Fibroblast of mammary gland (primary cell): ENCODE results near the gene FGF12.

Source experiments
- DNase-seq: peaks from one replicate; pipeline ENCODE4 v3.0.0-alpha.2; 2010; ENCODE audit warnings: low read depth
- H3K4me3 ChIP-seq: 2 replicates; pipeline ENCODE4 v1.5.1; 2011; ENCODE audit warnings: low read depth, mild to moderate bottlenecking, low read length, moderate library complexity; ENCODE audit not compliant: control insufficient read depth
- TF ChIP-seq, protein P1 (sequence below): conservative IDR thresholded peaks from 2 replicates; pipeline ENCODE4 v1.5.1; 2011; ENCODE audit warnings: low read depth, low read length, inconsistent platforms; ENCODE audit not compliant: control insufficient read depth, insufficient read depth

Gene FGF12

DNA sequence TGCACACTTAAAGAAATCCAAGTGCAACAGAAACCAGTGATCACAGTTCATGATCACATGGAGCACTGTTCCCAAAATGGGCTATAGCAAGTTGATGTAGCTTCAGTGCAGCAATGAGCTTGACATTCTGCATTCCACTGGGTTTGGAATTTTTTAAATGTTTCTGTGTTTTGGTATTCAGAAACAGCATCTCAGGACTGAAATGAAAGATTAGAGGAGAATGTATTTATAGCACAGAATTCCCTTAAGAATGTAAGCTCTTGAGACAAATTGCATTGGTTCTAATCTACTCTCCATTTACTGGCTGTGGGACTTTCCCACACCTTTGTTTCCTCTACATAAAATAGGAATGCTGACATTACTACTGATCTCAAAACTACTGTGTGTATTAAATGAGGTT, 162.7 kb downstream of the FGF12 start:
- H3K4me3 ChIP-seq, result no peak overlapping the region
- no peak for DNase-seq
- TF ChIP-seq, protein P1, sequence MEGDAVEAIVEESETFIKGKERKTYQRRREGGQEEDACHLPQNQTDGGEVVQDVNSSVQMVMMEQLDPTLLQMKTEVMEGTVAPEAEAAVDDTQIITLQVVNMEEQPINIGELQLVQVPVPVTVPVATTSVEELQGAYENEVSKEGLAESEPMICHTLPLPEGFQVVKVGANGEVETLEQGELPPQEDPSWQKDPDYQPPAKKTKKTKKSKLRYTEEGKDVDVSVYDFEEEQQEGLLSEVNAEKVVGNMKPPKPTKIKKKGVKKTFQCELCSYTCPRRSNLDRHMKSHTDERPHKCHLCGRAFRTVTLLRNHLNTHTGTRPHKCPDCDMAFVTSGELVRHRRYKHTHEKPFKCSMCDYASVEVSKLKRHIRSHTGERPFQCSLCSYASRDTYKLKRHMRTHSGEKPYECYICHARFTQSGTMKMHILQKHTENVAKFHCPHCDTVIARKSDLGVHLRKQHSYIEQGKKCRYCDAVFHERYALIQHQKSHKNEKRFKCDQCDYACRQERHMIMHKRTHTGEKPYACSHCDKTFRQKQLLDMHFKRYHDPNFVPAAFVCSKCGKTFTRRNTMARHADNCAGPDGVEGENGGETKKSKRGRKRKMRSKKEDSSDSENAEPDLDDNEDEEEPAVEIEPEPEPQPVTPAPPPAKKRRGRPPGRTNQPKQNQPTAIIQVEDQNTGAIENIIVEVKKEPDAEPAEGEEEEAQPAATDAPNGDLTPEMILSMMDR, result no peak

DNA sequence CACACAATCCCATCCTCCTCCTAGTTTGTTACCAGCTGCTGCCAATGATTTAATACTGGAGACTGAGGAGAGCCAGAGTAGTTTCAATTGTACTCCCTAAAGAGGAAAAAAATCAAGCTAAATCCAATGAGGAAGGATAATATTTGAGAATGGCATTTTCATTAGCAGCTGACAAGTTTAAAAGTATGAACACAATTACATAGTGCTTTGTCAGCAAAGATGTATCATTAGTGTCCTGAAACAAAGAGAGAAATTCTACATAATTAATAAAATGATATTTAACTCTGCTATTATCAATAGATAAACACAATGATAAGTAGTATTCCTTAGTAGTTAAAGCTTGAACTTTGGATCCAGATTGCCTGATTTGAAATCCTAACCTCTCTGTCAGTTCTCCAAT, 163.9 kb downstream of the FGF12 start:
- DNase-seq, result no peak
- no peak overlapping the region for H3K4me3 ChIP-seq
- TF ChIP-seq, protein P1, result no peak

DNA sequence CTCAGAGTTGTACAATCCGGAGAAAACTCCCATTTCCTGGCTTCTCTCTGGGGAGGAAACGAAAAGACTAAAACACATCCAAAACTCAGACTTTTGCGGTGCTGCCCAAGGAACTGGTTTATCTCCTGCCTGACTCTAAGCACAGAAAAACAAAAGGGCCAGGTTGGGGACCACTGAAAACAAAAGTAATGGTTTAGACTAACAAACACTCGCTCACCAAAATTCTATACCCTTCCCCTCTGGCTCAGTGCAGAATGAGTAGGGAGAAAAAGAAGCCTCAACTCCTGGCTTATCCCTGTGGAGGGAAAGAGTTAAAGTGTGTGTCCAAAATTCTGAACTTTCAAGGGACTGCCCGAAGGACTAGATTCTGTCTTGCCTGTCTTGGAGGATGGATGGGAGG, 173.6 kb downstream of the FGF12 start:
- no peak for DNase-seq
- H3K4me3 ChIP-seq, result no peak overlapping the region
- TF ChIP-seq, protein P1, result no peak

DNA sequence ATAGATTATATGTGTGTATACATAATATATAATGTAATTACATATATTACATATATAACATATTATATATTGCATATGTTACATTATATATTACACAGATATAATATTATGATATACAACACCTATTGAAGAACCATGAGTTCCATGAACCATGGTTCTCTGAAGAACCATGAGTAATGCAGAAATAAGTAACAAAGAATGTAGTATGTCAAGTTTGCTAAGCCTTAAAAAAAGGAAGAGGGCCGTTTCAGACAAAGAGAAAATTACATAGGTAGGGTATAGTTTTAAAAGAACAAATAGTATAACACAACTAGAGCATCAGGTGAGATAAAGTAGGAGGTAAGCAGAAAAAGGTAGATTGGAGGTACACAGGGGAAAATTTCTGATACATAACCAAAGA, 177.0 kb downstream of the FGF12 start:
- TF ChIP-seq, protein P1, result no peak
- no peak for DNase-seq
- H3K4me3 ChIP-seq, result no peak overlapping the region

DNA sequence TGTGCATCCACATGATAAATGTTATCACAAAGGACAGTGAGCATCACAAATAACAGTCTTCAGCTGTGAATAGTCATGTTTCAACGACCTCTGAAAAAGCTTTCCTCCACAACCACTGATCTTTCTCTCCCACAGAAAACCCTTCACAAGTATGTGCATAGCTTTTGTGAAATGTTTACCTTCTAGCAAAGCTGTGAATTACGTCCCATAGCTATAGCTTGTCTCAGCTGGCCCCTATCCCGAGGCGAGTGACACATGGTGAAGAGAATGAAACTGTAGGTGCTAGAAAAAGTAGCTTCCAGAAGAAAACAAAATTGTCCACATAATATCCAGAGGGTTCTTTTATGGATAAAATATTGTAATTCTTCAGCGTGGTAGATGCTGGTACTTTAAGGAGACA, 182.0 kb downstream of the FGF12 start:
- TF ChIP-seq, protein P1, result no peak
- H3K4me3 ChIP-seq, result no peak overlapping the region
- DNase-seq, result no peak

DNA sequence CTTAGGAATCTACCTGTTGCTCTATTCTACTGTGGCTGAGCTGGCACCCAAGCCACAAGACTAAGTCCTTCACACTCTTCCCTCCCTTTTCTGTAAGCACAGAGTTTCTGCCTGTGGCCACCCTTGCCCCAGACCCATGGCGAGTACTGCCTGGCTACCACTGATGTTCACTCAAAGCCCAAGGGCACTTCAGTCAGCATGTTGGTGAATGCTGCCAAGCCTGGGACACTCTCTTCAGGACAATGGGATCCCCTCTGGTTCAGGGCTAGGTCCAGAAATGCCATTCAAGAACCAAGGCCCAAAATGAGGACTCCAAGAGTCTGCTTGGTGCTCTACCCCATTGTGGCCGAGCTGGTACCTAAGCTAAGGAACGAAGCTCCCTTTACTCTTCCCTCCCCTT, 184.2 kb downstream of the FGF12 start:
- TF ChIP-seq, protein P1, result no peak
- no peak overlapping the region for H3K4me3 ChIP-seq
- no peak for DNase-seq

DNA sequence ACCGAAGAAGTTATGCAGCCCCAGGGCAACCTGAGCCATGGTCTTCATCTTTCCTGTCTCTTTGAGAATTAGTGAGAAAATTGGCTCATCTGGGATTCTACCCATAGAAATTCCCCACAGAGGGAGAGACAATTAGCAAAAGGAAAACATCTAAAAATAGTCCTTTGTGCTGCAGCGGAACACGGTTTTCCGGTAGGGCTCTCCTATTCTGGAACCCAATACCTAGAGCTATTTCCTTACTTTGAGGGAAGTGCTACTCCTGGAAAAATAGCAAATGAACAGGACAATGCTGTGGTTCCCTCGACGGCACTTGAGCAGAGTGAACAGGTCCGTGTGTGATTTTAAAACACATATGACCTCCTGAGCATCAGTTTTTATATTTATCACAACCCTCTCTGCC, 210.5 kb downstream of the FGF12 start:
- TF ChIP-seq, protein P1, result no peak
- H3K4me3 ChIP-seq, result no peak overlapping the region
- no peak for DNase-seq
